Smooth muscle cell of the umbilical artery (primary cell): ENCODE results near the gene MEDAG. TPM values are rescaled to one million over a fixed set of nuclear protein-coding genes. Genes with fewer than 3 reads are reported as not detected.

Experiments
- total RNA-seq: library from RNA; depleted of rRNA; stranded (reverse); fragments of >200 nt; gene quantifications from 2 replicates; pipeline ENCODE4 v1.2.3, GENCODE V29; 2014

MEDAG gene
- total RNA-seq: 5.0 and 35.9 TPM in 2 replicates

DNA sequence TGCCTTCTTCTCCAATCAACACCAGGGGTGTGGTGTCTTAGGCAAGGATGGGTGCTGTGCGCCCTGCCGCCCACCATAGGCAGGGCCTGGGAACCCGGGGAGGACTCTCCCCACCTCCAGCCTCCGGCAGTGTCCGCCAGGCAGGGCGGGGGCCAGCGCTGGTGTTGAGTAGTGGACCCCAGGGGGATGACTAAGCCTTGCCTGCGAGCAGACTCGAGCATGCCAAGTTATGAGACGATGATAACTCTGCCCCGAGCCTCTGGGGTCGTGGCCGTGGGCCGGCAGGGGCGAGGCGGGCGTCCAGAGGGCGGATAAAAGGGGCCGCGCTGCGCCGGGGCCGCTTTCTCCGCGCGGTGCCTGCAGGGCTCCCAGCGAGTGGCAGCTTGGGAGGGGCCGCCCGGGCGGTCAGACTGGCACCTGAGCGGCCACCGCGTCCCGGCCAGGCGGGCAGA is at the start of gene MEDAG:
MEDAG (plus strand) TSS at position 340 of the 452 bp plus-strand sequence. CDS start 245 bp downstream, outside the sequence.

GRCh38 chr13:30932481-30933353 is 26.6 kb downstream of the MEDAG start, which contains the start of gene TEX26:
TSS of gene TEX26 (plus strand) at chr13:30932656. CDS start at chr13:30932716, 60 bp downstream.

Other genes with a start within 250 kb of the MEDAG start
- 0.88 and 6.8 TPM in 2 replicates for gene ALOX5AP, start 170.7 kb upstream of the MEDAG start, total RNA-seq
- gene TEX26, start 26.4 kb downstream of the MEDAG start, total RNA-seq: not detected in 2 replicates